NCI-H1436 (cell line): Measurements from ENCODE around the gene MMP27.
"Not testable (repeated sequence)": the region's sequence is repeated elsewhere in the genome, so short reads cannot be mapped to it uniquely, and the experiment has no call there.

ENCODE experiments used
- DNase-seq: peaks from one replicate; lab custom pipeline; 2025; lab: John Stamatoyannopoulos, UW

MMP27 gene, protein sequence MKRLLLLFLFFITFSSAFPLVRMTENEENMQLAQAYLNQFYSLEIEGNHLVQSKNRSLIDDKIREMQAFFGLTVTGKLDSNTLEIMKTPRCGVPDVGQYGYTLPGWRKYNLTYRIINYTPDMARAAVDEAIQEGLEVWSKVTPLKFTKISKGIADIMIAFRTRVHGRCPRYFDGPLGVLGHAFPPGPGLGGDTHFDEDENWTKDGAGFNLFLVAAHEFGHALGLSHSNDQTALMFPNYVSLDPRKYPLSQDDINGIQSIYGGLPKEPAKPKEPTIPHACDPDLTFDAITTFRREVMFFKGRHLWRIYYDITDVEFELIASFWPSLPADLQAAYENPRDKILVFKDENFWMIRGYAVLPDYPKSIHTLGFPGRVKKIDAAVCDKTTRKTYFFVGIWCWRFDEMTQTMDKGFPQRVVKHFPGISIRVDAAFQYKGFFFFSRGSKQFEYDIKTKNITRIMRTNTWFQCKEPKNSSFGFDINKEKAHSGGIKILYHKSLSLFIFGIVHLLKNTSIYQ

DNA sequence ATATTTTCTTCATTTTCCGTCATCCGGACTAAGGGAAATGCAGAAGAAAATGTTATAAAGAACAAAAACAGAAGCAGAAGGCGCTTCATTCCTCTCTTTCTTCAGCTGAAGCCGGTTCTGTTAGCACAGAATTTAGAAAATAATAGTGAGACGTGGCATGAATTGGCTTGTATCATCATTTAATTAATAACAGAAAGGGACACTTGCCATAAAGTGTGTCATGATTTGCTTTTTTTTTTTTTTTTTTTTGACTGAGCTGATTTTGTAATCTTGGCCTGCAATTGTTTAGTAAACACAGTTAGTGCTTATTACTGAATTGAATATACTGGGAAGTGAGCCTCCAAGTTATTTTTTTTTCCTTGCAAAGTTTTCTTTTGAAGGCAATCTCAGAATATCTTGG, at the start of gene MMP27:
TSS of gene MMP27 (minus strand) at position 144 of the 400 bp plus-strand sequence. CDS start at position 89, 55 bp downstream.
- DNase-seq = no peak

DNA sequence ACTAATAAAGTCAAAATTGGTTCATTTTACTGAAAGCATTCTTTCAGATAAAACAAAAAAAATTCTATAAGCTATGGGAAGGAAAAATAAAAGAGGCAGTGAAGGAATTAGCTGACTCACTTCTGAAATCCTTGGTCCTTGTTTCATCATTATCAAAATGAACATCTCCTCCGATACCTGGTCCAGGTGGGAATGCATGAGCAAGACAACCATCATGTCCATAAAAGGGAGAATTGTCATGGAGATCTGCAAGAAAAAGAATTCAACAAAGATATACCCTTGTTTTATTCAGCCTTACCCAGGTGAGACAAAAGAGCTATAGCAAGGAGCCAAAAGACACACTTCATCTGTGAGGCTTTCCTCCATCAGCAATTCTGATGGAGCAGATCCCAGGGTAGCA, 47.7 kb upstream of the MMP27 start:
- DNase-seq = no peak

DNA sequence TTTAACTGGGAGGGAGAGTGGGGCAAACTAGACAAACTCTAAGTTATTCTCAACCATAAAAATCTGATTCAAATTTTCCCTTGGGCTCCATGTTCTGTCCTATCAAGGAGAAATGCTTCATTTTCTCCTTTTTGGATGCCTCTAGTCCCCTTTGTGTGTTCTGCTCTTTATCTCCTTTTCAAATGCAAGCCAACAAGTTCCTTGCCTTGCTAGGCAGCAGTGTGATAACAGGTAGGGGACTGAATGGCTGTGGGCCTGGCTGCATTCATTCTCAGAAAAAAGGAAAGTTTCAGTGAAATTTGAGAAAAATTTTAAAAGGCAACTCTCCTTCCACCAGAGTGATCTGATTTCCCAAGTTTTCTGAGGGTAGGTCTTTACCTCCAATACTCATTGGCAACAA, 46.1 kb upstream of the MMP27 start:
- DNase-seq = no peak

DNA sequence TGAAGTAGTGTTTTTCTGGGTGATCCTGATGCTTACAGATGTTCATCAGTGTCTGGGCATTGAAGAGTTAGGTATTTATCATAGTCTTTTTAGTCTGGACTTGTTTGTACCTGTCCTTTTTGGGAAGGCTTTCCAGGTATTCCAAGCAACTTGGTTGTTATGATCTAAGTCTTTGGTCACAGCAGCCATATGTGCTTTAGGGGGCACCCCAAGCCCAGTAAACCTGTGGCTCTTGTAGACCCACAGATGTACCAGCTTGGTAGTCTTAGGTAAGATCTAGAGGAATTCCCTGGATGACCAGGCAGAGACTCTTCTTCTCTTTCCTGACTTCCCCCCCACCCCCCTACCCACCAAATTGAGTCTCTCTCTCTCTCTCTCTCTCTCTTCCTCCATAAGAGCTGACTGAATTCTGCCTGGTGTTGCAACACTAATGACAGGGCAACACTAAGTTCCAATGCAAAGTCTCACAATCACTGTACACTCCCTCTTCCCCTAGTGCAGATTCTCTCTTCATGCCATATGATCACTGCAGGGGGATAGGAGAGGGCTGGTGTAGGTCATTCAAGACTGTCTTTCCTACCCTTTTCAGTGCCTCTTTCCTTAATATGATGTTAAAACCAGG, 43.6 kb upstream of the MMP27 start:
- no peak for DNase-seq

DNA sequence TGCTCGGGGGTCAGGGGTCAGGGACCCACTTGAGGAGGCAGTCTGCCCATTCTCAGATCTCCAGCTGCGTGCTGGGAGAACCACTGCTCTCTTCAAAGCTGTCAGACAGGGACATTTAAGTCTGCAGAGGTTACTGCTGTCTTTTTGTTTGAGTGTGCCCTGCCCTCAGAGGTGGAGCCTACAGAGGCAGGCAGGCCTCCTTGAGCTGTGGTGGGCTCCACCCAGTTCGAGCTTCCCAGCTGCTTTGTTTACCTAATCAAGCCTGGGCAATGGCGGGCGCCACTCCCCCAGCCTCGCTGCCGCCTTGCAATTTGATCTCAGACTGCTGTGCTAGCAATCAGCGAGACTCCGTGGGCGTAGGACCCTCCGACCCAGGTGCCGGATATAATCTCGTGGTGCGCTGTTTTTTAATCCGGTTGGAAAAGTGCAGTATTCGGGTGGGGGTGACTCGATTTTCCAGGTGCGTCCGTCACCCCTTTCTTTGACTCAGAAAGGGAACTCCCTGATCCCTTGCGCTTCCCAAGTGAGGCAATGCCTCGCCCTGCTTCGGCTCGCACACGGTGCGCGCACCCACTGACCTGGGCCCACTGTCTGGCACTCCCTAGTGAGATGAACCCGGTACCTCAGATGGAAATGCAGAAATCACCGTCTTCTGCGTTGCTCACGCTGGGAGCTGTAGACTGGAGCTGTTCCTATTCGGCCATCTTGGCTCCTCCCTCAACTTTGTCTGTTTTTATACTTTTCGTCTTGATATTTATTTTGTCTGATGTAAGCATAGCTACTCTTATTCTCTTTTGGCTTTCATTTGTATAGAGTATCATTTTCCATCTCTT, 41.4 kb upstream of the MMP27 start:
- peak; percentile 25 for DNase-seq

DNA sequence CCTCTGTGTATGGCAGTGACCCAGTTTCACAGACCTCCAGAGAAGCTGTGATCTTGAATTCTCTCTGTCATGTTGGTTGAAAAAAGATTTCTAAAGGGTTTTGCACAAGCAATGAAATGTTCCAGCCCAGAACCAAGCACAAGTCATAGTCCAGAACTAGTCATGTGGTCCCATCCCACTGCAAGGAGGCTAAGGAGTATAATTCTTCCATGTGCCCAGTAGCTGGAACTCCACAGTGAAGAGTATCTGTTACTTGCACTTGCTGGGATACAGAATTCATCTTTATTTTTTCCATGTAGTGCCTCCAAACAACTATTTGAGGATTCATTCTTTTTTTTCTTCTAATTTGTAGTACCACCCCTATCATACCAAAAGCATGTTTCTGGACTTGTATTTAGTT, 29.1 kb upstream of the MMP27 start:
- DNase-seq = no peak

DNA sequence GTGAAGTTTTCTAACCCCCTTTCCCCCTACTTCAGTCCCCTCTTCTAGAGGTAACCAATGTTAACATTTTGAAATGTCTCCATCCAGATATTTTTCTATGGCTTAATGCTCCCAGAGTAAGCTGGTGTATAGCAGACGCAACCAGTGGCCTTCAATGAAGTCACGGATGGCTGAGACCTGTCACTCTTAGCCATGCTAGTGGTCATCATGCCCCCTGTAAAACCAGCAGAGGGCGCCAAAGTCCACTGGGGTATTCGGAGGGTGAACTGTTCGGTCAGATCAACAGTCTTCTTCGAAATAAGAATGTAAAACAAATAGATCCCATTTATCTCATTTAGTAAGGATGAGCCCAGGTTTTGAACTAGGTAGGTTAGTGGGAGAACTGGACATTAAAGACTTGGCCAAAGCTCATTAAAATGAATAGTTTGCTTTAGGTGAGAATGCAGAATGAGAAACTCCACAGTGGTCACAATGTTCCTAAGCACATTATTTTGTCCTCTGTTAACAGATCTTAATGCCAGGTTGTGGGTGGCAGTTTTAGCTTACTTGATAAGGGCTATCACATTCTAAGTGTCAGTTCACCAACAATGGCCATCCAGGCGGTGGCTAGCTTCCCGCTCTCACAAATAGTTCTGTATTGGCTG, 27.8 kb upstream of the MMP27 start:
- peak; percentile 68 for DNase-seq

DNA sequence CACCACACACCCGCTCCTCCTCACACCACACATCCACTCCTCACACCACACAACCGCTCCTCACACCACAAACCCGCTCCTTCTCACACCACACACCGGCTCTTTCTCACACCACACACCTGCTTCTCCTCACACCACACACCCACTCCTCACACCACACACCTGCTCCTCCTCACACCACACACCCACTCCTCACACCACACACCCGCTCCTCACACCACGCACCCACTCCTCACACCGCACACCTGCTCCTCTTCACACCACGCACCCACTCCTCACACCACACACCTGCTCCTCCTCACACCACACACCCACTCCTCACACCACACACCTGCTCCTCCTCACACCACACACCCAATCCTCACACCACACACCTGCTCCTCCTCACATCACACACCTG, 25.4 kb upstream of the MMP27 start:
- DNase-seq = not testable (repeated sequence)

DNA sequence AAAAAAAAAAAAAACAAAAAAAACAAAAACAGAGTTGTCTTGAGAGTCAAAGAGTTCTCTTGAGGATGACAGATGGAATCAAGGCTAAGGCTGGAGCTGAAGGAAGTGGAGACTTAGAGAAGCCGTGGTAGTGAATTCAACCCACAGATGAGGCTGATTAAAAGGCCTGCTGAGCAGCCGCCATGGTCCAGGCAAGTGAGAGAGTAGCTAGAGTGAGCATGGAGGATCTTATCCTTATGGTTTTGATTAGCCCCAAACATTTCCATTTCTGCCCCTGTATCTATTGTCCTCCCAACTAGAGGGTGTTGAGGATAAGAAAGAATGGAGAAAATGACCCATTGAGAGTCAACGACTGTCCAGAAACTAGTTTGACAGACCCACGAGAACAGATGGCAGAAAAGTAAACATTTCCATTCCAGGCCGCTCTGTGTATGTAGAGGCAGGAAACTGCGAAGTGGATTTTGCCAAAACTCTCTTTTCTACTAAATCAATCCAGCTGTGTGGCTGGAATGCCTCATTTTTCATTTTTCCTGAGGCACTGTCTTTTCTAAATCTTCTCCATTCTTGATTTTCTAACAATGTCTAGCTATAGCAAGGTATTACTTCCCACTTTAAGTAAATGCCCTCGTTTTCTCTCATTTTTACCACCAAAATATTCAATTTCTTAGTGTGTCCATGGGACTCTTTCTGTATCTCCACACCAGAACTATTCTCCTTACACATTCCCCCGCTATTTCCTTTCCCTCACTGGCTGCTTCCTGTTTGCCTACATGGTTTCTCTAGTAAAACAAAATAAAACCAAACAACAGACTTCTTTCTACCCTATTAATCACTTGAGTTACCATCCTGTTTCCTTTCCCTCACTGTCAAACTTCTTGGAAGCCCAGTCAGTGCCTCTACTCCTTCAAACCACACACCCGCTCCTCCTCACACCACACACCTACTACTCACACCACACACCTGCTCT, 24.6 kb upstream of the MMP27 start:
- no peak for DNase-seq

DNA sequence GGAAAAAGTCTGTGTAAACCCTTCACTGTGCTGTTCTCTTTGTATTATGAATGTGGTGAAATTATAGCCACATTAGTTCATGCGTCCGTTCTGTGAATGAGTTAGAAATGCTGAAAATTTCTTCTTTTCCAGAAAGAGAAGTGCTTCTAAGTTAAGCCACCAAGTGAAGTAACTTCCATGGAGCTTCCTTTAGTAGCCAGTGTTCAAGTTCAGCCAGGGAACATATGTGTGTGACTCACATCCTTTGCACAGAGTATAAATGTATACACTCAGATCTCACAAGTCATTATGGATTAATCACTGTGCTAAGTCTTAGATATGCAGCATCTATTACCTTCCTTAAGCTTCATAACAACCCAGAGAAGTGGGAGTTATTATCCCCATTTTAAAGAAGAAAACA, 22.3 kb upstream of the MMP27 start:
- DNase-seq = no peak

DNA sequence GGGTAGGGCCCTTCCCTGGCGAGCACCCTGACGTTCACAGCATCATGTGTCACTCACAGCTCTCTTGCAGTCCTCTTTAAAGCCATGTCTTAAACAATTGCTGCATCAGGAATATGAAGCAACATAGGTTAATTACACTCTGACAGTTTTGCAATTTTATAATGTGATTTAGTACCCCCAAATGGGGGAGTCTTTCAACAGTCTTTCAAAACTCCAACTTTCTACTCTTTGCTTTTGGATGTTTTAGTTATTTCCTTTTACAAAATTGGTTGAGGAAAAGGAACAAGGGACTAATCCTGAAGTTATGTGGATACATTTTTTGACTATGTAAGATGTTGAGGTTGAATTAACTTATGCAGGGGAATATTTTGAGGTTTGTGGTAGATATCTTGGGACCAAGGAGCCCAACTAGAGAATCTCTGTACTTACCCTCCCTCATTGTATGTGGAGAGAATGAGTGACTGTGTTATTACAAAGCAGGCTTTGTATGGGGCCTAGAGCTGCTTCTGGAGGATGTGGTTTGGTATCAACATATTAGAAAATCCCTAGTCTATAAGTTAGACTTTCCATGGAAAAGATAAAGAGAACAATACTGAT, 19.4 kb upstream of the MMP27 start, which contains the start of gene MMP8:
TSS of gene MMP8 (minus strand) at position 51 of the 597 bp plus-strand sequence. CDS start 99 bp downstream, outside the sequence.
- no peak for DNase-seq

DNA sequence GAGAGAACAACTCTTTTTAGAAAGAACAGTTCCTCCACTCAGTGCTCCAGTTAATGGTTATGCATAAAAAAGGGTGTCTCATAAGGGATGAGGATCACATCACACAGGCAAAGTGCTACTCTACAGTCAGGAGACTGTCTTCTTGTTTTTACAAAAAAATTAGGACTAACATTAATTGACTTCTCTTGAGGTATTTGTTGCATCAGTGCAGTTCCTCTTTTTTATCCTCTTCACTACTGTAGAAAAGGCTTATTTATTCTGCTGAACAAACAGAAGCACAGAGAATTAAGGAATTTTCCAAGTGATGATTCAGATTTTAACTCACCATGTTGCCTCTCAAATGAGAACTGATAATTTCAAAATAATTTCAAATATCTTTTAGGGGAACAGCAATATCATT, 17.3 kb upstream of the MMP27 start:
- no peak for DNase-seq

DNA sequence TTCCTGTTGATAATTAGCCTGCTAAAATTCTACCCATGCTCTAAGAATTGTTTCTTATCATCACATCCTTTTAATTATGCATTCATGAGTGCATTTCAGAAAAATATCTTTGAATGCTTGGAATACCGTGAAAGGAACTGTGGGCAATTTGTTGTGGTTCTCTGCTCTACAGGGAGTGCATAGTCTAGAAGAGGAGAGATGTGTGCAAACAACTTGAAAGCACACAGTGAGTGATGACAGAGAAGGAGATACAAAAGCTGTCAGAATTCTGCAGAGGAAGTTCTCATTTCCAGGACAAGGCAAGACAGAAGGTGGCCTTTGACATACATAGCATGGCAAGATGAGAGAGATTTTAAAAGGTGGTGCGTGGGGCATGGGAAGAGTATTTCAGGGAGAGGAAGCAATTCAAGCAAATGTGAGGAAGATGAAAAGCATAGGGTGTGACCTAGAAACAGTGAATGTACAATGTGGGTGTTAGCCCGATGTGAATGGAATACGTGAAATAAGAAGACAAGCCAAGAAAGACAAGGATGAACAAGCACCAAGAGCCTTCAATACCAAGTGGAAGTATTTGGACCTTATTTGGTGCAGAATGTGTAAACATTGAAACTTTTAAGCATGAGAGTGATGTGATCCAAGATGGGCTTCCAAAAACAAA, 14.2 kb upstream of the MMP27 start:
- no peak for DNase-seq

DNA sequence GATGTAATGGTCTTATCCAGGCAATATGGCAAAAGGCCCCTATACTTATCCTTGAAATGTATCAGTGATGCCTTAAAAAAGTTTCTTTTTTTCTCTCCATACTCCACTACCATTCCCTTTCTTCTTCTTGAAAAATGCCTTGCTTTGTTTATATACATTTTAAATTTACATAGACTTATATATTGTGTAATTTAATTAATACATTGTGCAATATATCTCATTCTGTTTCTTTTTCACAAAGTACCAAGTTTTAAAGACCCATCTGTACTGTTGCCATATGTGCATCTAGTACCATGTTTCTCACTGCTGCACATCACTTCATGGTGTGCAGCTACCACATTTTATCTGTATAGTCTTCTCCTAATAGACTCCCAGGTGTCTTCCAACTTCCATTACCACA, 11.7 kb upstream of the MMP27 start:
- no peak for DNase-seq

DNA sequence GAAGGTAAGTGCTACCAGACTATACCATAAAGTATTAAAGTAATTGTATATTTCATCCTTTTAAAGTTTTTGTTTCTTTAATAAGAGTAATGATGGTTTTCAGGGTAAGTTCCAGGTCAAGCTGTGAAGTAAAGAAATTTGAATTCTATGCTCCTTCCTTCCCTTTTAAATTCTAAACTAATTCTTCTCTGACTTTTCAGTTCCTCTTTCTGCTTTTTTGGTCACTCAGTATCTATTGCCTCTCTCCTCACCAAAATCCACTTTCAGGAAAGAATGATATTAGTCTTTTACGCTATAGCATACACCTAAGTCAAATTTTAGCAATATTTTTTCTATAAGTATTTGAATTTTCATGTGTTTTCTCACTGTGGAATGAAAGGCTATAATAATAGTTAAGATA, 11.0 kb upstream of the MMP27 start:
- no peak for DNase-seq

DNA sequence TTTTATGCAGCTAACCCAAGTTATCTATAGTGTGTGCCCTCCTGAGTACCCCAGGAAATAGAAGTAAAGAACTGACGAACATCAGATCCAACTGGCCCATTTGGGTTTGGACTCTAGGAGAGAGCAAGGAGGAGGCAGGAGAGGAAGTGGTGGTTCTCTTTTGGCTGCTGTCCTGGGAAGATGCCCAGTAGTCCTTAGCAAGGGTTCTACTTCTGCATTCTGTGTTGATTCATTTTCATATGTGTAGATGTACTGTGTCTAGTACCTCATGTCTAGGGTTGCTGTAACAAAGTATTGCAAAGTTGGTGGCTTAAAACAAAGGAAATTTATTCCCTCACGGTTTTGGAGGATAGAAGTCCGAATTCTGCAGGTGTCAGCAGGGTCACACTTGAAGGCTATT, 6.6 kb upstream of the MMP27 start:
- no peak for DNase-seq

DNA sequence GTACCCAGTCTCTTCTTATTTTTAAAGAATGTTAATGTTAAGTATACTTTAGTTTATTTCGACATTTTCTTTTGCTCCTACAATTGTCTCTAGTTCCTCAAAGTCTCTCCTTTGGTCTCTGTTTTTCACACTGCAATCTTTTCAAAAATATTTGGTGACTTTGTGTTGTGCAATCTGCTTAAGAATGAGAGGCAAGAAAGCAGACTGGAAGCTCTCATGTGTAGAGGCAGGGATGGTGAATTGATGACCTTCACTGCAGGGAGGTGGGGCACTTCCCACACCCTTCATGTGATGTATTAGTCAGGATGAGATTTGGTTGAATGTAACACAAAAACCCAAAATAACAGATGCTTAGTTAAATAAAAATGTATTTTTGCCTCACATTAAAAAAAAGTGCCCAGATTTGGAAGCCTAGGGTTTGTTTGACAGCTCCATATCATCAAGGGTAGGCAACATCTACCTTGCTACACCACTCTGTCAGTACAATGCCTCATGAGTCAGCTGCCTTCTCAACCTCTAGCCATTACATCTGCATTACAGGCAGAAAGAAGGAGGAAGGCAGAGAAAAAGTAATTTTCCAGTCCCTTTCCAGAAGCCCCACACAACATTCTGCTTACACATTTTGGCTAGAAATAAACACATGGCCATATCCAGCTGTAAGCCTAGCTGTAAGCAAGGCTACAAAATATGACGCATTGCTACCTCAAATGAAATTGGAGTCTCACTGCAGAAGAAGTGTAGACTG, 3.8 kb upstream of the MMP27 start:
- no peak for DNase-seq

DNA sequence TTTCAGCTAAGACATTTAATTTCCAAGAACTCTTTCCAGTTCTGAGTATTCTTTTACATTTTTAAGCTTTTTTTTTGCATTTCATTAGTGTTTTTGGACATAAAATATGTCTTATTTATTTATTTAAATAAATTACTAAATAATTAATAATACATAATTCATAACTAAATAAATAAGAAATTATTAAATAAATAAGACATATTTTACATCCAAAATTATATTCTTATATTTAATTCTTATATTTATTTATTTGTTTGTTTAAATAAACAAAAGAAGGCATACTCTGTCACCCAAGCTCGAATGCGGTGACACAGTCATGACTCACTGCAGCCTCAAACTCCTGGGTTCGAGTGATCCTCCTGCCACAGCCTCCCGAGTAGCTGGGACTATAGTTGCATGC, 3.1 kb upstream of the MMP27 start:
- DNase-seq = no peak

DNA sequence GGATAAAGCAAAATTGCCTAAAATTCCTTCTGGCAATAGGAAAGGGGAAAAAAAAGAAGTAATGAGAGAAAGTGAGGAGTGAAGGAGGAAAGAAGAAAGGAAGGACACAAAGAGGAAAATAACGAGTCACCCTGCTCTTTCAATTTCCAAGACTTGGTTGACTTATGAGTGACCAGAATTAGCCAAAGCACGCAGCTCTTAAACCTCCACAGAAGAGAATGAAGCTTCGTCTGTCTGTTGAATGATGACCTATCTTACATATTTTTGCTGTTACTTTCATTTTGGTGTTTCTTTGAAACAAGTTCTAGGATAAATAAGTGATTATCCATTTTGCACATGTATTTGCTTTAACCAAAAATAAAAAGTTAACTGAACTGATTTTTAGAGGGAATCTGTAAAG, 728 bp downstream of the MMP27 start:
- no peak for DNase-seq
